HepG2 (cell line): Measurements from ENCODE around the gene SLC16A11. TPM values are rescaled to one million over a fixed set of nuclear protein-coding genes. Genes with fewer than 3 reads are reported as not detected.
A peak's percentile ranks its signal among the peaks of the same experiment; 100 is the strongest.

Source experiments
- ATAC-seq: fragments of 200-7000 bp; cut with Tn5 transposase; 3 replicates; pipeline ENCODE4 v1.9.1; 2020; ENCODE audit warnings: mild to moderate bottlenecking, moderate library complexity
- BruUV-seq: library from RNA; stranded (reverse); fragments of 400-500 nt; replicated peaks from 2 replicates; lab custom pipeline; 2021; lab: Mats Ljungman, UMichigan
- CTCF ChIA-PET: fragments of 300-600 bp; formaldehyde crosslinking; extraction: SDS; loops from one replicate; lab custom pipeline; 2021; ENCODE audit warnings: low total read pairs, inconsistent platforms, low intra/inter-chr PET ratio; lab: Yijun Ruan, JAX
- POLR2A ChIA-PET: fragments of 350-600 bp; sonication (Branson Sonifier 250); formaldehyde crosslinking; loops from one replicate; lab custom pipeline; 2020; ENCODE audit warnings: antibody characterized with exemption, inconsistent platforms; lab: Yijun Ruan, JAX
- DNase-seq: peaks from one replicate; pipeline ENCODE4 v3.0.0-alpha.2; 2015; ENCODE audit warnings: low spot score
- FAIRE-seq: peaks from 3 replicates; lab custom pipeline; 2011; peaks lifted over from hg19 to GRCh38; lab: Jason Lieb, UNC
- H2AFZ ChIP-seq: one replicate; pipeline ENCODE4 v1.6.1; 2011; ENCODE audit warnings: low read length, inconsistent platforms
- H3K27ac ChIP-seq: fragments of 300-600 bp; 3 replicates; pipeline ENCODE4 v1.8.0; 2011; ENCODE audit warnings: mixed run types, mild to moderate bottlenecking, mixed read lengths, low read length, inconsistent platforms; ENCODE audit not compliant: insufficient read depth; ENCODE audit errors: extremely low read length
- H3K27me3 ChIP-seq, 2 experiments: fragments of 200-600 bp in 1 of 2; 2 replicates in 1 of 2; 3 replicates in 1 of 2; pipeline versions ENCODE4 v1.6.0 to v1.8.0; 2011; ENCODE audit warnings: low read length in 2 of 2, mild to moderate bottlenecking in 2 of 2, moderate library complexity in 2 of 2, inconsistent platforms in 1 of 2; ENCODE audit not compliant: insufficient read depth in 2 of 2, control insufficient read depth in 1 of 2
- H3K36me3 ChIP-seq, 2 experiments: fragments of 200-600 bp in 1 of 2; replicated peaks in 1 of 2; 2 replicates in 1 of 2; 3 replicates in 1 of 2; pipeline versions ENCODE4 v1.5.1 to v1.8.0; 2011; ENCODE audit warnings: low read length in 2 of 2, inconsistent platforms in 1 of 2; ENCODE audit not compliant: insufficient read depth in 2 of 2, control insufficient read depth in 1 of 2
- H3K4me1 ChIP-seq: 2 replicates; pipeline ENCODE4 v1.5.1; 2012; ENCODE audit warnings: low read length, inconsistent platforms; ENCODE audit not compliant: insufficient read depth
- H3K4me2 ChIP-seq: 2 replicates; pipeline ENCODE4 v1.6.0; 2011; ENCODE audit warnings: low read depth, low read length, inconsistent platforms
- H3K4me3 ChIP-seq, 3 experiments: fragments of 200-600 bp in 1 of 3; sonication (generic), shearing (Covaris generic) in 1 of 3; replicated peaks in 1 of 3; 2 replicates each; pipeline ENCODE4 v1.5.1; 2011 to 2016; ENCODE audit warnings: low read length in 3 of 3, inconsistent platforms in 2 of 3, low read depth in 2 of 3, mild to moderate bottlenecking in 2 of 3, control low read depth in 1 of 3, mixed read lengths in 1 of 3; ENCODE audit not compliant: insufficient read depth in 1 of 3
- H3K79me2 ChIP-seq: one replicate; pipeline ENCODE4 v1.6.1; 2011; ENCODE audit warnings: low read length, inconsistent platforms; ENCODE audit not compliant: insufficient read depth
- H3K9ac ChIP-seq: 2 replicates; pipeline ENCODE4 v1.6.0; 2011; ENCODE audit warnings: mild to moderate bottlenecking, low read depth, low read length, inconsistent platforms; ENCODE audit not compliant: insufficient read depth
- H3K9me3 ChIP-seq: 2 replicates; pipeline ENCODE4 v1.5.1; 2012; ENCODE audit warnings: mild to moderate bottlenecking, low read length
- H4K20me1 ChIP-seq: 2 replicates; pipeline ENCODE4 v1.6.0; 2011; ENCODE audit warnings: inconsistent platforms, mild to moderate bottlenecking, low read length, moderate library complexity; ENCODE audit not compliant: insufficient read depth
- ZNF121 ChIP-seq: sonication (generic); formaldehyde crosslinking; IDR thresholded peaks from 2 replicates; pipeline ENCODE4 v1.5.0; 2020; ENCODE audit warnings: mild to moderate bottlenecking, missing genetic modification reagents
- WGBS: methylation state at CpG from one replicate; pipeline ENCODE4 v1.1.6; 2017; ENCODE audit warnings: low lambda C conversion rate; 5-methylcytosine and 5-hydroxymethylcytosine counted together
- in situ Hi-C: cut with HindIII; loops from 2 replicates; pipeline ENCODE4 v1.10.0; 2017; ENCODE audit warnings: low pct_unique_long_range_greater_than_20kb; ENCODE audit not compliant: extremely low pct_ligation_motif_present
- intact Hi-C: fragments of 100-400 bp; cut with micrococcal nuclease; formaldehyde crosslinking; loops from one replicate; pipeline ENCODE4 v1.10.0; 2022; ENCODE audit not compliant: unreplicated experiment
- polyA plus RNA-seq, 8 experiments: library from polyadenylated mRNA; depleted of rRNA in 3 of 8; stranded (reverse) in 7 of 8; unstranded in 1 of 8; fragments of >200 nt; fragmentation: Illumina TruSeq in 4 of 8; extraction: Trizol in 4 of 8; gene quantifications; 2 replicates each; pipeline versions ENCODE4 v1.2.1 to v1.2.3, GENCODE V29; 2011 to 2016; ENCODE audit warnings: low read depth in 4 of 8, missing spikeins in 1 of 8, mixed read lengths in 1 of 8; ENCODE audit not compliant: insufficient read depth in 1 of 8
- total RNA-seq, 5 experiments: library from RNA; depleted of rRNA; stranded (reverse); fragments of >200 nt; fragmentation: Illumina TruSeq; extraction: Trizol; gene quantifications; 2 replicates each; pipeline ENCODE4 v1.2.3, GENCODE V29; 2016; ENCODE audit warnings: low read depth in 1 of 5
- TF ChIP-seq, protein P1 (sequence below): sonication (generic); formaldehyde crosslinking; IDR thresholded peaks from 2 replicates; pipeline ENCODE4 v1.9.0; 2021; ENCODE audit warnings: mild to moderate bottlenecking, missing genetic modification reagents
- TF ChIP-seq, protein P2 (sequence below): sonication (generic); formaldehyde crosslinking; IDR thresholded peaks from 2 replicates; pipeline ENCODE4 v1.9.0; 2021; ENCODE audit warnings: missing genetic modification reagents, borderline replicate concordance

The SLC16A11 gene
- total and polyA plus RNA-seq, 2 of the 13 experiments (the other 11 are each of a cell fraction or from before 2014, with no cell fraction given) = not detected

DNA sequence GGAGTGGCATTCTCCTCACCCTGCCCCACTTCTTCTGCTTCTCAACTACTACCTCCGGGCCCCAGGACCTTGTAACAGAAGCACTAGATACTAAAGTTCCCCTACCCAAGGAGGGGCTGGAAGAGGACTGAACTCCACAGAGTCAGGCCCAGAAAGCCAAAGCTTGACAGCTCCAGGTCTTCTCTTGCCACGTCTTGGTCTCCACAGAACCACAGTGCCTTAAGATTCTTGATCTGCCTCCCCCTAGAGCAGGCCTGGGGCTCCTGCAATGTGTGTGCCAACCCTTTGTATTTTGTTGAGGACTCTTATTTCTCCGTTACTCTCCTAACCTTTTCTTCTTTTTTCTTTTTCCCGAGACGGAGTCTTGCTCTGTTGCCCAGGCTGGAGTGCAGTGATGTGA lies 4.1 kb downstream of the SLC16A11 start:
- FAIRE-seq (no peak), ATAC-seq (no peak), DNase-seq (no peak)
- no peak overlapping the region for H3K9ac ChIP-seq
- ChIA-PET POLR2A (interaction anchor here (1.0 kb wide), 1 partner anchor 139 kb away, joined by 8 read pairs; the partner anchor contains the start of gene ASGR1), CTCF (no interaction called here)
- 90% methylated on average over 5 of the region's 5 CpGs for WGBS
- H3K27ac ChIP-seq = peak overlapping the region; percentile 74
- no peaks in the 10 kb centered on the region for H3K36me3 ChIP-seq
- H2AFZ ChIP-seq = no peak overlapping the region
- H3K4me1 ChIP-seq = peaks cover 37% of the 10 kb centered on the region
- in situ Hi-C loops = loop anchor here (10.0 kb wide), 1 partner anchor 245 kb away; the partner anchor contains the start of gene SLC2A4
- no peaks in the 10 kb centered on the region; a peak in 1 of 5 replicates for H3K27me3 ChIP-seq
- peak overlapping the region in 2 of 3 experiments; percentile 24 to 32; a peak in 3 of 6 replicates for H3K4me3 ChIP-seq
- H4K20me1 ChIP-seq = no peaks in the 10 kb centered on the region
- peaks cover 13% of the 10 kb centered on the region for H3K79me2 ChIP-seq
- no TSS peak for BruUV-seq
- H3K4me2 ChIP-seq = peak overlapping the region; percentile 94
- intact Hi-C loops = no loop called here
- H3K9me3 ChIP-seq = no peaks in the 10 kb centered on the region
- TF ChIP-seq, protein P1, sequence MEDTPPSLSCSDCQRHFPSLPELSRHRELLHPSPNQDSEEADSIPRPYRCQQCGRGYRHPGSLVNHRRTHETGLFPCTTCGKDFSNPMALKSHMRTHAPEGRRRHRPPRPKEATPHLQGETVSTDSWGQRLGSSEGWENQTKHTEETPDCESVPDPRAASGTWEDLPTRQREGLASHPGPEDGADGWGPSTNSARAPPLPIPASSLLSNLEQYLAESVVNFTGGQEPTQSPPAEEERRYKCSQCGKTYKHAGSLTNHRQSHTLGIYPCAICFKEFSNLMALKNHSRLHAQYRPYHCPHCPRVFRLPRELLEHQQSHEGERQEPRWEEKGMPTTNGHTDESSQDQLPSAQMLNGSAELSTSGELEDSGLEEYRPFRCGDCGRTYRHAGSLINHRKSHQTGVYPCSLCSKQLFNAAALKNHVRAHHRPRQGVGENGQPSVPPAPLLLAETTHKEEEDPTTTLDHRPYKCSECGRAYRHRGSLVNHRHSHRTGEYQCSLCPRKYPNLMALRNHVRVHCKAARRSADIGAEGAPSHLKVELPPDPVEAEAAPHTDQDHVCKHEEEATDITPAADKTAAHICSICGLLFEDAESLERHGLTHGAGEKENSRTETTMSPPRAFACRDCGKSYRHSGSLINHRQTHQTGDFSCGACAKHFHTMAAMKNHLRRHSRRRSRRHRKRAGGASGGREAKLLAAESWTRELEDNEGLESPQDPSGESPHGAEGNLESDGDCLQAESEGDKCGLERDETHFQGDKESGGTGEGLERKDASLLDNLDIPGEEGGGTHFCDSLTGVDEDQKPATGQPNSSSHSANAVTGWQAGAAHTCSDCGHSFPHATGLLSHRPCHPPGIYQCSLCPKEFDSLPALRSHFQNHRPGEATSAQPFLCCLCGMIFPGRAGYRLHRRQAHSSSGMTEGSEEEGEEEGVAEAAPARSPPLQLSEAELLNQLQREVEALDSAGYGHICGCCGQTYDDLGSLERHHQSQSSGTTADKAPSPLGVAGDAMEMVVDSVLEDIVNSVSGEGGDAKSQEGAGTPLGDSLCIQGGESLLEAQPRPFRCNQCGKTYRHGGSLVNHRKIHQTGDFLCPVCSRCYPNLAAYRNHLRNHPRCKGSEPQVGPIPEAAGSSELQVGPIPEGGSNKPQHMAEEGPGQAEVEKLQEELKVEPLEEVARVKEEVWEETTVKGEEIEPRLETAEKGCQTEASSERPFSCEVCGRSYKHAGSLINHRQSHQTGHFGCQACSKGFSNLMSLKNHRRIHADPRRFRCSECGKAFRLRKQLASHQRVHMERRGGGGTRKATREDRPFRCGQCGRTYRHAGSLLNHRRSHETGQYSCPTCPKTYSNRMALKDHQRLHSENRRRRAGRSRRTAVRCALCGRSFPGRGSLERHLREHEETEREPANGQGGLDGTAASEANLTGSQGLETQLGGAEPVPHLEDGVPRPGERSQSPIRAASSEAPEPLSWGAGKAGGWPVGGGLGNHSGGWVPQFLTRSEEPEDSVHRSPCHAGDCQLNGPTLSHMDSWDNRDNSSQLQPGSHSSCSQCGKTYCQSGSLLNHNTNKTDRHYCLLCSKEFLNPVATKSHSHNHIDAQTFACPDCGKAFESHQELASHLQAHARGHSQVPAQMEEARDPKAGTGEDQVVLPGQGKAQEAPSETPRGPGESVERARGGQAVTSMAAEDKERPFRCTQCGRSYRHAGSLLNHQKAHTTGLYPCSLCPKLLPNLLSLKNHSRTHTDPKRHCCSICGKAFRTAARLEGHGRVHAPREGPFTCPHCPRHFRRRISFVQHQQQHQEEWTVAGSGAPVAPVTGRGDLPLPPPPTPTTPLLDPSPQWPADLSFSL (CRISPR knock-in tag) = no peak
- TF ChIP-seq ZNF121 (CRISPR knock-in tag) = 0 out of 2 replicates have a peak, but pooled peaks have one; percentile 52
- TF ChIP-seq, protein P2, sequence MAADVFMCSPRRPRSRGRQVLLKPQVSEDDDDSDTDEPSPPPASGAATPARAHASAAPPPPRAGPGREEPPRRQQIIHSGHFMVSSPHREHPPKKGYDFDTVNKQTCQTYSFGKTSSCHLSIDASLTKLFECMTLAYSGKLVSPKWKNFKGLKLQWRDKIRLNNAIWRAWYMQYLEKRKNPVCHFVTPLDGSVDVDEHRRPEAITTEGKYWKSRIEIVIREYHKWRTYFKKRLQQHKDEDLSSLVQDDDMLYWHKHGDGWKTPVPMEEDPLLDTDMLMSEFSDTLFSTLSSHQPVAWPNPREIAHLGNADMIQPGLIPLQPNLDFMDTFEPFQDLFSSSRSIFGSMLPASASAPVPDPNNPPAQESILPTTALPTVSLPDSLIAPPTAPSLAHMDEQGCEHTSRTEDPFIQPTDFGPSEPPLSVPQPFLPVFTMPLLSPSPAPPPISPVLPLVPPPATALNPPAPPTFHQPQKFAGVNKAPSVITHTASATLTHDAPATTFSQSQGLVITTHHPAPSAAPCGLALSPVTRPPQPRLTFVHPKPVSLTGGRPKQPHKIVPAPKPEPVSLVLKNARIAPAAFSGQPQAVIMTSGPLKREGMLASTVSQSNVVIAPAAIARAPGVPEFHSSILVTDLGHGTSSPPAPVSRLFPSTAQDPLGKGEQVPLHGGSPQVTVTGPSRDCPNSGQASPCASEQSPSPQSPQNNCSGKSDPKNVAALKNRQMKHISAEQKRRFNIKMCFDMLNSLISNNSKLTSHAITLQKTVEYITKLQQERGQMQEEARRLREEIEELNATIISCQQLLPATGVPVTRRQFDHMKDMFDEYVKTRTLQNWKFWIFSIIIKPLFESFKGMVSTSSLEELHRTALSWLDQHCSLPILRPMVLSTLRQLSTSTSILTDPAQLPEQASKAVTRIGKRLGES = no peak
